Neural progenitor cell (in vitro differentiated cells): ENCODE measurements around the gene MTG2. TPM values are rescaled to one million over a fixed set of nuclear protein-coding genes. Genes with fewer than 3 reads are reported as not detected.
A peak's percentile ranks its signal among the peaks of the same experiment; 100 is the strongest.

Experiments used
- DNase-seq: peaks from one replicate; pipeline ENCODE4 v3.0.0-alpha.2; 2016; ENCODE audit warnings: low spot score
- H2AFZ ChIP-seq: fragments of 200-600 bp; sonication (generic); replicated peaks from 2 replicates; pipeline ENCODE4 v1.6.1; 2016; ENCODE audit warnings: antibody characterized with exemption
- H3F3A ChIP-seq: fragments of 200-600 bp; sonication (generic); 2 replicates; pipeline ENCODE4 v1.6.1; 2016; ENCODE audit warnings: antibody characterized with exemption, low read depth
- H3K27ac ChIP-seq: fragments of 200-600 bp; sonication (generic); 2 replicates; pipeline ENCODE4 v1.5.1; 2016; ENCODE audit warnings: mild to moderate bottlenecking
- H3K27me3 ChIP-seq: fragments of 200-600 bp; sonication (generic); 2 replicates; pipeline ENCODE4 v1.6.1; 2016; ENCODE audit warnings: mild to moderate bottlenecking, moderate library complexity
- H3K36me3 ChIP-seq: fragments of 200-600 bp; sonication (generic); 2 replicates; pipeline ENCODE4 v1.5.1; 2016
- H3K4me1 ChIP-seq: fragments of 200-600 bp; sonication (generic); 2 replicates; pipeline ENCODE4 v1.6.1; 2016; ENCODE audit warnings: mixed run types
- H3K4me2 ChIP-seq: fragments of 200-600 bp; sonication (generic); 2 replicates; pipeline ENCODE4 v1.6.1; 2016
- H3K4me3 ChIP-seq: fragments of 200-600 bp; sonication (generic); 2 replicates; pipeline ENCODE4 v1.5.1; 2016
- H3K79me2 ChIP-seq: fragments of 200-600 bp; sonication (generic); 2 replicates; pipeline ENCODE4 v1.6.1; 2016; ENCODE audit warnings: low read depth
- H3K9ac ChIP-seq: fragments of 200-600 bp; sonication (generic); 2 replicates; pipeline ENCODE4 v1.6.1; 2016
- H3K9me3 ChIP-seq: fragments of 200-600 bp; sonication (generic); 2 replicates; pipeline ENCODE4 v1.5.1; 2016; ENCODE audit warnings: low read depth
- H4K20me1 ChIP-seq: fragments of 200-600 bp; sonication (generic); 2 replicates; pipeline ENCODE4 v1.6.1; 2016; ENCODE audit warnings: low read depth
- H3K27ac Mint-ChIP-seq: 3 replicates; pipeline ENCODE4 v1.8.0; 2021; ENCODE audit warnings: mixed read lengths
- H3K27me3 Mint-ChIP-seq: 2 replicates; pipeline ENCODE4 v1.8.0; 2022; ENCODE audit warnings: low read depth, mild to moderate bottlenecking, inconsistent platforms, moderate library complexity, mixed read lengths; ENCODE audit not compliant: insufficient read depth
- H3K36me3 Mint-ChIP-seq: 3 replicates; pipeline ENCODE4 v1.8.0; 2021; ENCODE audit warnings: mixed read lengths
- H3K4me1 Mint-ChIP-seq: 3 replicates; pipeline ENCODE4 v1.8.0; 2021; ENCODE audit warnings: mixed read lengths
- H3K4me3 Mint-ChIP-seq: 3 replicates; pipeline ENCODE4 v1.8.0; 2021; ENCODE audit warnings: mild to moderate bottlenecking, moderate library complexity, mixed read lengths
- H3K9me3 Mint-ChIP-seq: 3 replicates; pipeline ENCODE4 v1.8.0; 2020; ENCODE audit warnings: mixed read lengths
- EZH2 ChIP-seq: fragments of 200-600 bp; sonication (generic); IDR thresholded peaks from 2 replicates; pipeline ENCODE4 v1.6.1; 2017; ENCODE audit warnings: antibody characterized with exemption, mild to moderate bottlenecking, moderate library complexity
- EZH2phosphoT487 ChIP-seq: fragments of 200-600 bp; sonication (generic); IDR thresholded peaks from 2 replicates; pipeline ENCODE4 v1.6.1; 2017; ENCODE audit warnings: antibody characterized with exemption
- total RNA-seq: library from RNA; depleted of rRNA; stranded (reverse); fragments of >200 nt; gene quantifications from 2 replicates; pipeline ENCODE4 v1.2.3, GENCODE V29; 2015; ENCODE audit warnings: low replicate concordance
- TF ChIP-seq, protein P1 (sequence below): fragments of 200-600 bp; sonication (generic); IDR thresholded peaks from 2 replicates; pipeline ENCODE4 v1.5.1; 2017; ENCODE audit warnings: antibody characterized with exemption, mild to moderate bottlenecking

The MTG2 gene
- total RNA-seq, 1 donor from 2014 or later: 16.2 TPM

DNA sequence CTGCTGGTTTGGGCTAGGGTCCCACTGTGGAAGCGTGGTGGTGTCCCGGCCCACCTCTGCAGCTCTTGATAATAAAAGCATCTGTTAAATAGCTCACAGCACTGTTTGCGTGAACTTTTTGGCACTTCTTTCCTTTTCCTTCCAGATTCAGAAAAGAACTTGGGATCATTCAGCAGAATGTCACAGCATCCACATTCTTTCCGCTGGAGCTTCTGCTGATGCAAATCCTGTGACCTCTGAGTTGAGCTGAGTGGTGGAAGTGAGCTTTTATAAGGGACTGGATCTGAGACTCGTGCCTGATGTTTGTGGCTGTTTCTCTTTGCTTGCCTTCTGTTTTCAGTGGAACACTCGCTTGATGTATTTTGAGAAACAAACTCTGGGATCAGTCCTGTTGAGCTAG, 59.3 kb downstream of the MTG2 start:
- H3K4me2 ChIP-seq: no peak overlapping the region
- peak overlapping the region; percentile 39 for H3K4me3 Mint-ChIP-seq
- H3K4me1 Mint-ChIP-seq: peaks cover 30% of the 10 kb centered on the region
- H3K9me3 Mint-ChIP-seq: no peaks in the 10 kb centered on the region
- no peak overlapping the region for H3K4me3 ChIP-seq
- H3F3A ChIP-seq: peaks cover 7% of the 10 kb centered on the region
- peaks cover 12% of the 10 kb centered on the region for H3K4me1 ChIP-seq
- DNase-seq: no peak
- H4K20me1 ChIP-seq: peaks cover 86% of the 10 kb centered on the region
- H3K9ac ChIP-seq: no peak overlapping the region
- no peak for TF ChIP-seq EZH2
- TF ChIP-seq EZH2phosphoT487: no peak
- TF ChIP-seq, protein P1, sequence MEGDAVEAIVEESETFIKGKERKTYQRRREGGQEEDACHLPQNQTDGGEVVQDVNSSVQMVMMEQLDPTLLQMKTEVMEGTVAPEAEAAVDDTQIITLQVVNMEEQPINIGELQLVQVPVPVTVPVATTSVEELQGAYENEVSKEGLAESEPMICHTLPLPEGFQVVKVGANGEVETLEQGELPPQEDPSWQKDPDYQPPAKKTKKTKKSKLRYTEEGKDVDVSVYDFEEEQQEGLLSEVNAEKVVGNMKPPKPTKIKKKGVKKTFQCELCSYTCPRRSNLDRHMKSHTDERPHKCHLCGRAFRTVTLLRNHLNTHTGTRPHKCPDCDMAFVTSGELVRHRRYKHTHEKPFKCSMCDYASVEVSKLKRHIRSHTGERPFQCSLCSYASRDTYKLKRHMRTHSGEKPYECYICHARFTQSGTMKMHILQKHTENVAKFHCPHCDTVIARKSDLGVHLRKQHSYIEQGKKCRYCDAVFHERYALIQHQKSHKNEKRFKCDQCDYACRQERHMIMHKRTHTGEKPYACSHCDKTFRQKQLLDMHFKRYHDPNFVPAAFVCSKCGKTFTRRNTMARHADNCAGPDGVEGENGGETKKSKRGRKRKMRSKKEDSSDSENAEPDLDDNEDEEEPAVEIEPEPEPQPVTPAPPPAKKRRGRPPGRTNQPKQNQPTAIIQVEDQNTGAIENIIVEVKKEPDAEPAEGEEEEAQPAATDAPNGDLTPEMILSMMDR: no peak
- H3K27ac Mint-ChIP-seq: no peak overlapping the region
- no peaks in the 10 kb centered on the region for H3K9me3 ChIP-seq
- H3K79me2 ChIP-seq: peaks cover 86% of the 10 kb centered on the region
- H3K36me3 ChIP-seq: no peaks in the 10 kb centered on the region
- no peak overlapping the region for H2AFZ ChIP-seq
- H3K27me3 ChIP-seq: no peaks in the 10 kb centered on the region
- no peak overlapping the region for H3K27ac ChIP-seq
- peaks cover 8% of the 10 kb centered on the region for H3K36me3 Mint-ChIP-seq
- H3K27me3 Mint-ChIP-seq: no peaks in the 10 kb centered on the region

DNA sequence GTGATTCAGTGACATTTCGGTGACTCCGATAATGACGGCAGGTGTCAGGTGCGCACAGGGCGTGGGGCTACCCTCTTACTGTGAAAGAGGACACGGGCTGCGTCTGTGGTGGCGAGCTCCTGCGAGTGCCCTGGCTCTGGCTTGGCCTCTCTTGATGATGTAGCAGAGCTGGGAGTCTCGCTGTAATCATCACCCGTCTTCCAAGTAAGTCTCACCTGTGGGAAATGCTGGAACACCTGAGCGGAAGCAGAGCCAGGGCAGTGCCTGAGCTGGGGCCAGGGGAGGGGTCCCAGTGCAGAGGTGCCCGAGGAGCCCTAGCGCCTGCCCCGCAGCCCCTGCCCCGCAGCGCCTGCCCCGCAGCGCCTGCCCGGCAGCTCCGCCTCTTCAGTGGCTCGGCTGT, 60.3 kb downstream of the MTG2 start:
- DNase-seq: no peak
- Histone ChIP-seq H3K4me1 (peaks cover 4% of the 10 kb centered on the region), H3K79me2 (peaks cover 93% of the 10 kb centered on the region), H3K9ac (no peak overlapping the region), H3K27me3 (no peaks in the 10 kb centered on the region), H2AFZ (no peak overlapping the region), H3K4me2 (no peak overlapping the region), H3K36me3 (no peaks in the 10 kb centered on the region), H4K20me1 (peaks cover 95% of the 10 kb centered on the region), H3K27ac (no peak overlapping the region), H3K9me3 (no peaks in the 10 kb centered on the region), H3K4me3 (no peak overlapping the region), H3F3A (no peaks in the 10 kb centered on the region)
- H3K4me1 Mint-ChIP-seq: peaks cover 23% of the 10 kb centered on the region
- no peak overlapping the region for H3K27ac Mint-ChIP-seq
- TF ChIP-seq EZH2: no peak
- TF ChIP-seq, protein P1: no peak
- no peak for TF ChIP-seq EZH2phosphoT487
- peak overlapping the region; percentile 7 for H3K4me3 Mint-ChIP-seq
- no peaks in the 10 kb centered on the region for H3K9me3 Mint-ChIP-seq
- peaks cover 8% of the 10 kb centered on the region for H3K36me3 Mint-ChIP-seq
- H3K27me3 Mint-ChIP-seq: no peaks in the 10 kb centered on the region

DNA sequence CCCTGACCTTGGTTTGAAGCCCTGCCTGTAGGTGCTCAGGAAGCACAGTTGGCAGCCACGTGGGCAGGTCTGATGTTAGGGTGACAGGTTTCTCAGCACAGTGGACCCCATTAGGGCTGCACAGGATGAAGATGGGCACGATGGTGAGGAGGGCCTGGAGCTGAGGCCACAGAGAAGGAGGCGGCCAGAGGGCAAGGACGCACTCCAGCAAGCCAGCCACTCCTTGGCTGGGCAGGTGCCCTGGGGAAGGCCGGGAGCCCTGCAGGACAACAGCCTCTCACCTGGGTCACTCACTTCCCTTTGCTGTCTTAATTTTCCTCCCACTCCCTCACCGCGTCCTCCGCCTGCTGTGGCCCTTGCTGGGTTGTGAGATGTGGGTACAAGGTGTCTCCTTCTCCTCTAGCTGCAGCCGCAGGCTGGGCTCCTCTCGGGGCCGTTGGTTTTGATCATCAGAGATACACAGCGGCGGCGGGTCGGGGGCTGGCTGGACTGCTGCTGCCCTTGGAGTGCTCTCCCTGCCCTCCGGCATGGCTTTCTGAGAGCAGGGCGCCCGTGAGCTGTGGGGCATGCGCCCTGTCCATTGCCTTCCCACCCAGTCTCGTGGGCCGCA, 61.2 kb downstream of the MTG2 start:
- H3K4me1 ChIP-seq: peaks cover 4% of the 10 kb centered on the region
- no peaks in the 10 kb centered on the region for H3K27me3 ChIP-seq
- no peaks in the 10 kb centered on the region for H3K9me3 Mint-ChIP-seq
- H3K9me3 ChIP-seq: no peaks in the 10 kb centered on the region
- TF ChIP-seq EZH2phosphoT487: no peak
- TF ChIP-seq, protein P1: no peak
- TF ChIP-seq EZH2: no peak
- H3K9ac ChIP-seq: no peak overlapping the region
- H3K27ac Mint-ChIP-seq: no peak overlapping the region
- peaks cover 97% of the 10 kb centered on the region for H3K79me2 ChIP-seq
- H3K27ac ChIP-seq: no peak overlapping the region
- peaks cover 22% of the 10 kb centered on the region for H3K4me1 Mint-ChIP-seq
- H3K36me3 ChIP-seq: no peaks in the 10 kb centered on the region
- H4K20me1 ChIP-seq: peaks cover 100% of the 10 kb centered on the region
- H3K27me3 Mint-ChIP-seq: peaks cover under 1% of the 10 kb centered on the region
- H3K4me2 ChIP-seq: no peak overlapping the region
- no peaks in the 10 kb centered on the region for H3F3A ChIP-seq
- no peak overlapping the region for H3K4me3 Mint-ChIP-seq
- H3K4me3 ChIP-seq: no peak overlapping the region
- H3K36me3 Mint-ChIP-seq: peaks cover 8% of the 10 kb centered on the region
- no peak overlapping the region for H2AFZ ChIP-seq
- no peak for DNase-seq
